ENCODE results near the gene CXCR6.

Gene CXCR6

DNA sequence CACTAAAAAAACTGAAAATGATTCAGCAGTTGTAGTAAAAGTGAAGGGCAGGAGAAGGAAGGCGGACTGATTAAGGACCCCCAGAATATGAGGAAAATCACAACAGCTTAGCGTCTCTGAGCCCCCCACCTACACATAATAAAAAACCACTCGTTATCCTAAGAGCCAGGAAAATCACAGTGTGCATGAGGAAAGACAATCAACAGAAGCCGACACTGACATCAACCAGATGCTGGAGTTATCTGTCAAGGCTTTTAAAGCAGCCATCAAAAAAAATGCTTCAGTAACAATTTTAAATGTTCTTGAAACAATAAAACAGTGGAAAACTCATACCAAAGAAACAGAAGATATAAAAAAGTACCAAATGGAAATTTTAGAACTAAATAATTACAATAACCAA is 9.7 kb upstream of the CXCR6 start:
- no peak overlapping the region for H3K4me3 ChIP-seq
- DNase-seq (ENCODE audit: low spot score), result no peak
- TF ChIP-seq, protein P1, sequence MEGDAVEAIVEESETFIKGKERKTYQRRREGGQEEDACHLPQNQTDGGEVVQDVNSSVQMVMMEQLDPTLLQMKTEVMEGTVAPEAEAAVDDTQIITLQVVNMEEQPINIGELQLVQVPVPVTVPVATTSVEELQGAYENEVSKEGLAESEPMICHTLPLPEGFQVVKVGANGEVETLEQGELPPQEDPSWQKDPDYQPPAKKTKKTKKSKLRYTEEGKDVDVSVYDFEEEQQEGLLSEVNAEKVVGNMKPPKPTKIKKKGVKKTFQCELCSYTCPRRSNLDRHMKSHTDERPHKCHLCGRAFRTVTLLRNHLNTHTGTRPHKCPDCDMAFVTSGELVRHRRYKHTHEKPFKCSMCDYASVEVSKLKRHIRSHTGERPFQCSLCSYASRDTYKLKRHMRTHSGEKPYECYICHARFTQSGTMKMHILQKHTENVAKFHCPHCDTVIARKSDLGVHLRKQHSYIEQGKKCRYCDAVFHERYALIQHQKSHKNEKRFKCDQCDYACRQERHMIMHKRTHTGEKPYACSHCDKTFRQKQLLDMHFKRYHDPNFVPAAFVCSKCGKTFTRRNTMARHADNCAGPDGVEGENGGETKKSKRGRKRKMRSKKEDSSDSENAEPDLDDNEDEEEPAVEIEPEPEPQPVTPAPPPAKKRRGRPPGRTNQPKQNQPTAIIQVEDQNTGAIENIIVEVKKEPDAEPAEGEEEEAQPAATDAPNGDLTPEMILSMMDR (IDR thresholded peaks at IDR 0.05), result no peak

DNA sequence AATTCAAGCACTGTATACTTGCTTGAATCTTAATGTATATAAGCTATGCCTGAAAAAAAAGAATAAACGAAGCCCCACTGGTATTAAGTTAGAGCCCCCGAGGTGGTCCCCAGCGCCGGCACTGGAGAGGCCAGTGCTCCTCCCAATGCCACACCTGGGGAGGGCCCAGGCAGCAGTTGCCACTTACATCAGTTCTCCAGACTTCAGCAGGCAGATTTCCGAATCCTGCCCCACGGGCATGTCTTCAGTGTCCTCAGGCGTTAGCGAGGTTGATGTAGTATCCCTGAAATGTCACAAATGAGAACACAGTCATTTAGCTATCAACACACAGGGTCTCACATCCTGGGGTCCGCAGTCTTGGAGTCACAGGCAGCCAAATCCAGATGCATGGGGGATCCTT is 7.0 kb upstream of the CXCR6 start:
- no peak for DNase-seq (ENCODE audit: low spot score)
- Histone ChIP-seq H3K4me3 (no peak overlapping the region), H3K27ac (no peak overlapping the region)
- TF ChIP-seq, protein P1 (IDR thresholded peaks at IDR 0.05), result no peak

More for the DNA sequence above, 9.7 kb upstream of the CXCR6 start:
- no peak overlapping the region for H3K27ac ChIP-seq

DNA sequence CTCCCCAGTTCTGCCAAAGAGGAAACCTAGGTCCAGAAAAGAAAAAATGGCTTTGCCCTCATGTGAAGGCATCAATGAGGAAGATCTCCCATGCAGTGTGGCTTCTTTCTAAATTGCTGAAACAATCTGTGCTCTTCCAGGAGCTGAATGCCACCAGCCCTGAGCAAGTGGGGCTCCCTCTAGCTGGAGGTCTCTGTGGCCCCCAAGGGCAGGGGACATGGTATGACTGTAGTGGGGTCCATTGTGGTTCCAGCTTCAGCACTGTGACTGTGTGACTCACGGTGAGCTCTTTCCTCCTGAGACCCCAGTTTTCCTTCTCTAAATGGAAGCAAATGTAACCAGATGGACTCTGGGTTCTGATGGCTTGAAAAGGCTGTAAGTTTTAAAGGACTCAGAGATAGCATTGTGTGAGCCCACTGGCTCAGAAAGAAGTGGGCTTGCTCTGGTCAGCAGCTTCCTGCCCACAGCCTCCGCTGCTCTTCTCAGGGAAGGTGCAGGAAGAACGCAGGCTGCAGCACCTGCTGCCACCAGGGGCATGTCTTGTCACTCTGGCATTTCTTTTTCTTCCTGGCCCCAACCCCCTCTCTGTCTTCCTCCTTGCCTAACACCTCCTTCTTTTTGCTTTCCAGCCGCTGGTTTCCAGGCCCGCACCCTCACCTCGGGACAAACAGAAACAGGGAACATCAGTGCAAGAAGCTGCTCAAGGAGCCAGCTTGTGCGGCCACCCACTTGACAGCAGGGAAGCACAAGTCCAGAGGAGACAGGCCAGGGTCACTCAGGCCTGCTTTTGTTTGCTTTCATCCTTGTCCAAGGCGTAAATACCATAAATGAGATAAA is 5.8 kb upstream of the CXCR6 start:
- Histone ChIP-seq H3K27ac (no peak overlapping the region), H3K4me3 (no peak overlapping the region)
- no peak for DNase-seq (ENCODE audit: low spot score)
- TF ChIP-seq, protein P1 (IDR thresholded peaks at IDR 0.05), result no peak

DNA sequence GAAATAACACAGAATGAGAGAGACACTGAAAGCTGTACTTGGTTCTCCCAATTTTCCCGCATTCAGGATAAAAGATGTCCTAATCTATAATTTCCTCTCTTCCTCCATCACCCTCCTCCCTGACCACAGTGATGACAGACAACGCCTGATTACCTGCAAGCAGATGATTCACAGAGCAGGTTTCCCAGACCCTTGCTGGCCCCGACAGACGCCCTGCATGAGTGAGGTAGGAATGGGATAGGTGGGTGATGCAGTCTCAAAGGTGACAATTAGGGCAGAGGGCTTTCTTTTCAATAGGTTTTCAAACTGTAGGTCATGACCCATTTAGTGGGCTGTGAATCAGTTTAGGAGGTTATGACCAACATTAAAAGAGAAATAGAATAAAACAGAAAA is 5.2 kb upstream of the CXCR6 start:
- Histone ChIP-seq H3K4me3 (no peak overlapping the region), H3K27ac (no peak overlapping the region)
- TF ChIP-seq, protein P1 (IDR thresholded peaks at IDR 0.05), result no peak
- no peak for DNase-seq (ENCODE audit: low spot score)

DNA sequence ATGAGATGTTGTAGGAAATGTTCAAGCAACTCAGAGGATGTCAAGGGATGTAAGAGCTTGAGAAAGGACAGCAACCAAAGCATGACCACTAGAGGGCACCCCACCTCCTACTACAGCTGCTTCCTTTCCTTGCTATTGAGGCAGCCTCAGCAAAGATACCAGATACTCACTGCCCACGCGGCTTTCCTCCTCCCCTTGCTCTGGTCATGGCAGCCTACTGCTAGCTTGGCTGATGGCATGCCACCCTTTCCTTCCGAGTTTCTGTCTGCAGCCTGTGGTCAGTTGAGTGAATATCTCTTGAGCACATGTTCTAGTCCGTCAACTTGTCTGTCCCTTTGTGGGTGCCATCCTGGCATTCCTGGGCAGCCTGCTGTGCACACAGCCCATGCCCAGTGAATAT is 4.4 kb upstream of the CXCR6 start:
- Histone ChIP-seq H3K27ac (peak overlapping the region; percentile 1 to 2), H3K4me3 (no peak overlapping the region)
- TF ChIP-seq, protein P1 (IDR thresholded peaks at IDR 0.05), result peak; percentile 78
- DNase-seq (ENCODE audit: low spot score), result peak; percentile 88

DNA sequence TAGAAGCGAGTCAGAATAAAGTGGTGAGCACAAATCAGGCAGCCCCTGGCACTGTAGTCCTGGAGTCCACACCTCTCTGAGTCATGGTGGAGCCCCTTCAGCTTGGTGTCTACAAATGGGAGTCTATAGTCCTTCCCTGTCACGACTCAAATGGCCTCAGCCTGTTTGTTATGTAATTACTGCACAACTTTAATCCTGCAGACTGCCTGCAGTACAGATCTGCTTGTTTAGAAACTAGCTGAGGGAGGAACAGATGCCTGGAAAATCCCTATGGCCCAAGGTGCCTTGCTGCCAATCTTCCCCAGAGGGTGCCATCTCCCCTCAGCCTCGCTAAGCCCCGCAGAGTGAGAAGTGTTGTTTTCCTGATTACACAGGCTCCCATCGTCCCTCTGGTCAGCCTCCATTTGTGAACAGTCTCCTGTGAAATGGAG is 3.9 kb upstream of the CXCR6 start:
- Histone ChIP-seq H3K4me3 (no peak overlapping the region), H3K27ac (peak overlapping the region; percentile 1 to 2)
- TF ChIP-seq, protein P1 (IDR thresholded peaks at IDR 0.05), result no peak
- no peak for DNase-seq (ENCODE audit: low spot score)
